Measurements from ENCODE around the gene KCNK1. TPM values are rescaled to one million over a fixed set of nuclear protein-coding genes. Genes with fewer than 3 reads are reported as not detected.

KCNK1 gene
- total and polyA plus RNA-seq, 8 donors = 2.3 to 7.5 (median 3.8) TPM

- intact Hi-C loops (cut with DNase I) = no loop called here
- no peaks in the 10 kb centered on the region for H3K27me3 ChIP-seq
- no peak overlapping the region for H3K27ac ChIP-seq
- WGBS, 2 donors = 90 to 91% methylated on average over 5 of the region's 5 CpGs
- no peaks in the 10 kb centered on the region for H3K36me3 ChIP-seq
- no peak overlapping the region for H3K4me3 ChIP-seq
- no peaks in the 10 kb centered on the region for H3K9me3 ChIP-seq
- no peak for TF ChIP-seq CTCF (IDR thresholded peaks at IDR 0.05)
- FAIRE-seq (no peak), ATAC-seq (no peak), DNase-seq (no peak)
- H3K4me1 ChIP-seq = no peaks in the 10 kb centered on the region
These were observed 51.1 kb downstream of the KCNK1 start for GRCh38 chr1:233664804-233665574.

GRCh38 chr1:233665575-233666270 is 51.8 kb downstream of the KCNK1 start:
- FAIRE-seq = no peak
- Histone ChIP-seq H3K9me3 (no peaks in the 10 kb centered on the region), H3K27ac (no peak overlapping the region), H3K4me1 (no peaks in the 10 kb centered on the region), H3K4me3 (no peak overlapping the region), H3K36me3 (no peaks in the 10 kb centered on the region), H3K27me3 (no peaks in the 10 kb centered on the region)
- ATAC-seq = peak in 1 of 4 donors; percentile 9
- DNase-seq = no peak
- 79 to 85% methylated on average over 7 of the region's 7 CpGs for WGBS, 2 donors
- no peak for TF ChIP-seq CTCF (IDR thresholded peaks at IDR 0.05)
- intact Hi-C loops (cut with DNase I) = no loop called here

- no peak for DNase-seq
- Histone ChIP-seq H3K27me3 (no peaks in the 10 kb centered on the region), H3K9me3 (no peaks in the 10 kb centered on the region), H3K27ac (no peak overlapping the region), H3K36me3 (no peaks in the 10 kb centered on the region), H3K4me1 (peaks cover 0 to 2% (median under 1%) of the 10 kb centered on the region in 3 donors), H3K4me3 (no peak overlapping the region)
- TF ChIP-seq CTCF (IDR thresholded peaks at IDR 0.05) = no peak
- intact Hi-C loops (cut with DNase I) = no loop called here
- ATAC-seq = no peak
- WGBS, 2 donors = 86 to 88% methylated on average over 3 of the region's 3 CpGs
- FAIRE-seq = no peak
These were observed 53.8 kb downstream of the KCNK1 start for GRCh38 chr1:233667741-233668140.

GRCh38 chr1:233668146-233668724 is 54.3 kb downstream of the KCNK1 start:
- no peak overlapping the region for H3K4me3 ChIP-seq
- DNase-seq (no peak), ATAC-seq (no peak), FAIRE-seq (no peak)
- no peaks in the 10 kb centered on the region for H3K27me3 ChIP-seq
- no peak for TF ChIP-seq CTCF (IDR thresholded peaks at IDR 0.05)
- WGBS, 2 donors = 71 to 77% methylated on average over 8 of the region's 8 CpGs
- peak overlapping the region in 2 of 4 donors; percentile 44 to 62 for H3K27ac ChIP-seq
- intact Hi-C loops (cut with DNase I) = no loop called here
- H3K4me1 ChIP-seq = peaks cover 4 to 6% (median 5%) of the 10 kb centered on the region in 3 donors
- no peaks in the 10 kb centered on the region for H3K9me3 ChIP-seq
- H3K36me3 ChIP-seq = no peaks in the 10 kb centered on the region

Data from pancreas (tissue), 10 donors.